Coronary artery (tissue), 2 donors: ENCODE measurements around the gene TTLL5.

Experiments
- DNase-seq: peaks from one replicate; pipeline ENCODE4 v3.0.0-alpha.2; 2017; ENCODE audit warnings: low spot score
- H3K27ac ChIP-seq, 2 donors: fragments of 200-600 bp; sonication (generic); one replicate each; pipeline ENCODE4 v1.5.1; 2016 to 2019
- H3K4me3 ChIP-seq: fragments of 200-600 bp; sonication (generic); 2 replicates; pipeline ENCODE4 v1.5.1; 2016; ENCODE audit warnings: mild to moderate bottlenecking, moderate library complexity
- CTCF ChIP-seq: fragments of 200-600 bp; sonication (generic); IDR thresholded peaks from one replicate; pipeline ENCODE4 v1.5.1; 2019; ENCODE audit warnings: antibody characterized with exemption

The TTLL5 gene

GRCh38 chr14:75927564-75928087 lies 266.6 kb downstream of the TTLL5 start:
- TF ChIP-seq CTCF = no peak
- Histone ChIP-seq H3K4me3 (no peak overlapping the region), H3K27ac (no peak overlapping the region)
- DNase-seq = no peak

DNA sequence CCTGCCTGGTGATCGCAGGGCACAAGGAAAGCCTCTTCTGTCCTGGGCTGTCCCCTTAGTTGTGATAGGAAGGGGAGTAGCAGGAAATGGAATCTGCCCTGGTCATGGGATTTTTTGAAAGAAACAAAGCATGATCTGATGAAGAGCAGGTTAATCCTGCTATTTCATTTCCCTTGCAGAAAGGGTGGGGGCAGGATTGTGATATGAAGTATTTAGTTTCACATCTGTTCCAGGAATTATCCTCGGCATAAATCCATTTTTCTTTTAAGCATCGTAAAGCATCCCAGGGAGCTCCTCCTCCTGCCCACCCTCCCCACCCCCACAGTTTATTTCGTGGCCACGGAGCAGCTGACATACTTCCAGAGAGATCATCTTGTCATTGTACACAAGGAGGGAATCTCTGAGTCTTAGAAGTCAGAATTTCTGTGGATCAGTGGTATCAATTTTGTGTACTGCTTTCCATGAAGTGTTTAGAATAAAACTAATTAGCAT lies 267.7 kb downstream of the TTLL5 start:
- no peak overlapping the region for H3K27ac ChIP-seq
- peak overlapping the region; percentile 31 for H3K4me3 ChIP-seq
- no peak for DNase-seq
- no peak for TF ChIP-seq CTCF

DNA sequence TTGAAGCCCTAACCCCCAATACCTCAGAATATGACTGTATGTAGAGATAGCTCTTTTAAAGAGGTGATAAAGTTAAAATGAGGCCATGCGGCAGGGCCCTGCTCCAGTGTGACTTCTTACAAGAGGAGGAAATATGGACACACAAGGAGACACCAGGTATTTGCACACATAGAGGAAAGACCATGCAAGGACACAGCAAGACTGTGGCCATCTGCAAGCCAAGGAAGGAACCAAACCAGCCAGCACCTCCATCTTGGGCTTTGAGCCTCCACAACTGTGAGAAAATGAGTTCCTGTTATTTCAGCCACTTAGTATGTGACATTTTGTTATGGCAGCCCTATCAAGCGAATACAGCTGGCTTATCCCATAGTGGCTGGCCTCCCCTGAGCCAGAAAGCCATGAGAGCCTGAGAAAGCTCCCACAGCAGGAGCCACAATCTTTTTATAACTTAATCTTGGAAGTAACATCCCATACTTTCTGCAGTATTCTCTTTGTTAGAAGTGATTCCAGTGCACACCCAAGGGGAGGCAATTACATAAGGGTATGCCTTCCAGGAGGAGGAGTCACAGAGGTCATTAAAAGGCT lies 272.8 kb downstream of the TTLL5 start:
- DNase-seq = no peak

GRCh38 chr14:75934998-75935628 lies 274.1 kb downstream of the TTLL5 start:
- Histone ChIP-seq H3K27ac (no peak overlapping the region), H3K4me3 (no peak overlapping the region)
- TF ChIP-seq CTCF = no peak
- DNase-seq = no peak

More for the DNA sequence above, 272.8 kb downstream of the TTLL5 start:
- Histone ChIP-seq H3K4me3 (no peak overlapping the region), H3K27ac (no peak overlapping the region)
- TF ChIP-seq CTCF = no peak

DNA sequence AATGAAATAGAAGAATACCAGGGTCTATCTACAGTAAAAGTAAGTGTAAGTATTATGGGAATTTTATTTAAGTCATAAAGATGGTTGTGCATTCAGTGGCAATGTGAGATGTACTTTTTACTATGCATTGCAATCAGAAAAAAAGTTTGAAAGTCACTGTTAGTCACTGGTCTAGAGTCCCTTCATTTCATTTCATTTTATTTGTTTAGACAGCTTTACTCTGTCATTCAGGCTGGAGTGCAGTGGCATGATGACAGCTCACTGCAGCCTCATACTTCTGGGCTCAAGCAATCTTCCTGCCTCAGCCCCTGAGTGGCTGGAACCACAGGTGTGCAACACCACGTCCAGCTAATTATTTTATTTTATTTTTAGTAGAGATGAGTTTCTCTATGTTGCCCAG lies 278.2 kb downstream of the TTLL5 start:
- H3K27ac ChIP-seq = no peak overlapping the region
- TF ChIP-seq CTCF = no peak
- no peak overlapping the region for H3K4me3 ChIP-seq
- DNase-seq = no peak

- Histone ChIP-seq H3K4me3 (no peak overlapping the region), H3K27ac (no peak overlapping the region)
- no peak for DNase-seq
- no peak for TF ChIP-seq CTCF
Observed at GRCh38 chr14:75941030-75941429, 280.0 kb downstream of the TTLL5 start.
